GM23338 (cell line): ENCODE data around the gene HEATR9. TPM values are rescaled to one million over a fixed set of nuclear protein-coding genes. Genes with fewer than 3 reads are reported as not detected.

Experiments used
- ATAC-seq: fragments of 200-7000 bp; cut with Tn5 transposase; 3 replicates; pipeline ENCODE4 v1.9.1; 2020
- DNase-seq: peaks from one replicate; pipeline ENCODE4 v3.0.0-alpha.2; 2015; ENCODE audit warnings: low spot score
- H2AFZ ChIP-seq: fragments of 200-600 bp; sonication (generic); 2 replicates; pipeline ENCODE4 v1.8.0; 2016; ENCODE audit warnings: antibody characterized with exemption, mild to moderate bottlenecking, moderate library complexity
- H3F3A ChIP-seq: fragments of 200-600 bp; sonication (generic); replicated peaks from 2 replicates; pipeline ENCODE4 v1.8.0; 2017; ENCODE audit warnings: antibody characterized with exemption, mixed run types, low read depth
- H3K27ac ChIP-seq: fragments of 200-600 bp; sonication (generic); 2 replicates; pipeline ENCODE4 v1.6.1; 2016; ENCODE audit warnings: low read depth
- H3K27me3 ChIP-seq: fragments of 200-600 bp; sonication (generic); 2 replicates; pipeline ENCODE4 v1.8.0; 2016; ENCODE audit warnings: mild to moderate bottlenecking, mixed run types, moderate library complexity; ENCODE audit not compliant: insufficient read depth
- H3K36me3 ChIP-seq: fragments of 200-600 bp; sonication (generic); 2 replicates; pipeline ENCODE4 v1.8.0; 2016; ENCODE audit warnings: mild to moderate bottlenecking; ENCODE audit not compliant: insufficient read depth
- H3K4me1 ChIP-seq: fragments of 200-600 bp; sonication (generic); 2 replicates; pipeline ENCODE4 v1.8.0; 2016; ENCODE audit warnings: mild to moderate bottlenecking, moderate library complexity; ENCODE audit not compliant: insufficient read depth
- H3K4me2 ChIP-seq: fragments of 200-600 bp; sonication (generic); 2 replicates; pipeline ENCODE4 v1.7.1; 2017; ENCODE audit warnings: mixed run types
- H3K4me3 ChIP-seq: fragments of 200-600 bp; sonication (generic); 2 replicates; pipeline ENCODE4 v1.6.1; 2016; ENCODE audit warnings: mixed run types
- H3K79me2 ChIP-seq: fragments of 200-600 bp; sonication (generic); replicated peaks from 2 replicates; pipeline ENCODE4 v1.8.0; 2017; ENCODE audit warnings: mild to moderate bottlenecking; ENCODE audit not compliant: insufficient read depth
- H3K9me2 ChIP-seq: fragments of 200-600 bp; sonication (generic); 2 replicates; pipeline ENCODE4 v1.8.0; 2017; ENCODE audit not compliant: insufficient read depth
- H4K20me1 ChIP-seq: fragments of 200-600 bp; sonication (generic); replicated peaks from 2 replicates; pipeline ENCODE4 v1.8.0; 2017; ENCODE audit warnings: mild to moderate bottlenecking; ENCODE audit not compliant: insufficient read depth
- H3K27ac Mint-ChIP-seq: 2 replicates; pipeline ENCODE4 v1.8.0; 2020; ENCODE audit warnings: inconsistent platforms, mild to moderate bottlenecking, moderate library complexity, mixed read lengths
- H3K27me3 Mint-ChIP-seq: 3 replicates; pipeline ENCODE4 v1.8.0; 2022; ENCODE audit warnings: low read depth, mild to moderate bottlenecking, moderate library complexity, mixed read lengths, inconsistent platforms; ENCODE audit not compliant: insufficient read depth, poor library complexity
- H3K36me3 Mint-ChIP-seq: 3 replicates; pipeline ENCODE4 v1.8.0; 2021; ENCODE audit warnings: low read depth, mild to moderate bottlenecking, inconsistent platforms, moderate library complexity, mixed read lengths
- H3K4me1 Mint-ChIP-seq: 3 replicates; pipeline ENCODE4 v1.8.0; 2020; ENCODE audit warnings: mild to moderate bottlenecking, inconsistent platforms, mixed read lengths
- H3K4me3 Mint-ChIP-seq: 3 replicates; pipeline ENCODE4 v1.8.0; 2021; ENCODE audit warnings: moderate library complexity, mild to moderate bottlenecking, inconsistent platforms, mixed read lengths
- H3K9me3 Mint-ChIP-seq: 3 replicates; pipeline ENCODE4 v1.8.0; 2020; ENCODE audit warnings: moderate library complexity, mild to moderate bottlenecking, inconsistent platforms, mixed read lengths
- CREB1 ChIP-seq: fragments of 250-450 bp; sonication (Bioruptor Pico); IDR thresholded peaks from 2 replicates; pipeline ENCODE4 v1.5.0; 2020; ENCODE audit warnings: low read depth, mild to moderate bottlenecking, moderate library complexity
- CTCF ChIP-seq, 2 experiments: fragments of 200-600 bp in 1 of 2; sonication (generic) in 1 of 2; conservative IDR thresholded peaks; 2 replicates each; pipeline versions ENCODE4 v1.5.1 to v1.6.1; 2016 to 2017; ENCODE audit warnings: antibody characterized with exemption in 2 of 2, low read depth in 2 of 2, mild to moderate bottlenecking in 2 of 2, moderate library complexity in 1 of 2
- ETS1 ChIP-seq: IDR thresholded peaks from 2 replicates; pipeline ENCODE4 v1.6.1; 2016; ENCODE audit warnings: antibody characterized with exemption
- EZH2 ChIP-seq: fragments of 200-600 bp; sonication (generic); IDR thresholded peaks from one replicate; pipeline ENCODE4 v1.8.0; 2017; ENCODE audit warnings: antibody characterized with exemption, mild to moderate bottlenecking, low read depth; ENCODE audit not compliant: unreplicated experiment
- EZH2phosphoT487 ChIP-seq: fragments of 200-600 bp; sonication (generic); IDR thresholded peaks from one replicate; pipeline ENCODE4 v1.8.1; 2018; ENCODE audit warnings: antibody characterized with exemption; ENCODE audit not compliant: unreplicated experiment
- JUNB ChIP-seq: IDR thresholded peaks from one replicate; pipeline ENCODE4 v1.6.1; 2016; ENCODE audit warnings: antibody characterized with exemption; ENCODE audit not compliant: unreplicated experiment
- NANOG ChIP-seq: IDR thresholded peaks from 2 replicates; pipeline ENCODE4 v1.6.1; 2016; ENCODE audit warnings: antibody characterized with exemption, borderline replicate concordance
- POLR2AphosphoS5 ChIP-seq: IDR thresholded peaks from 2 replicates; pipeline ENCODE4 v1.6.1; 2016; ENCODE audit warnings: antibody characterized with exemption, low read depth
- REST ChIP-seq: IDR thresholded peaks from one replicate; pipeline ENCODE4 v1.6.1; 2018; ENCODE audit warnings: antibody characterized with exemption; ENCODE audit not compliant: unreplicated experiment
- ZNF114 ChIP-seq: fragments of 250-450 bp; sonication (Bioruptor Pico); IDR thresholded peaks from 2 replicates; pipeline ENCODE4 v1.5.0; 2020; ENCODE audit warnings: mild to moderate bottlenecking, moderate library complexity
- ZNF331 ChIP-seq: fragments of 250-450 bp; sonication (Bioruptor Pico); IDR thresholded peaks from 2 replicates; pipeline ENCODE4 v1.5.0; 2020; ENCODE audit warnings: low read depth, mild to moderate bottlenecking, moderate library complexity
- polyA plus RNA-seq: library from polyadenylated mRNA; unstranded; fragments of >200 nt; fragmentation: Nextera tagmentation; extraction: Ambion mirVana; gene quantifications from 2 replicates; pipeline ENCODE4 v1.2.1, GENCODE V29; 2016
- total RNA-seq: library from RNA; depleted of rRNA; stranded (reverse); fragments of >200 nt; shearing (Covaris generic); gene quantifications from 2 replicates; pipeline ENCODE4 v1.2.3, GENCODE V29; 2014
- TF ChIP-seq, protein P1 (sequence below): fragments of 250-450 bp; sonication (Bioruptor Pico); IDR thresholded peaks from 2 replicates; pipeline ENCODE4 v1.5.0; 2020; ENCODE audit warnings: mild to moderate bottlenecking, moderate library complexity

The HEATR9 gene
- total and polyA plus RNA-seq, 2 experiments from 2014 or later: not detected

DNA sequence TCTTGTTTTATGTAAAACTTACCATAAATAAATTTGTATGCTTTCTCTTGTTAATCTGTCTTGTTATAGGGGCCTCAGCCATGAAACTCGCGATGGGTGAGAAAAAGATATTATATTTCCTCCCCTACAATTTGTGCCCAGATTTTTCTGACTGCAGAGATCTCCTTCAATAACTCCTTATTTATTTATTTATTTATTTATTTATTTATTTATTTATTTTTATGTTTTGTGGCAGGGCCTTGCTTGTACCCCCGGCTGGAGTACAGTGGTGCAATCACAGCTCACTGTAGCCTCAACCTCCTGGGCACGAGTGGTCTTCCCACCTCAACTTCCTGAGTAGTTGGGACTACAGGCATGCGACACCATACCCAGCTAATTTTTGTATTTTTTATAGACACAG is 34.8 kb upstream of the HEATR9 start:
- H3K4me1 Mint-ChIP-seq: no peaks in the 10 kb centered on the region
- H3K9me3 Mint-ChIP-seq: peaks cover 5% of the 10 kb centered on the region; the same call in 1 of the 3 replicates
- ATAC-seq (no peak), DNase-seq (no peak)
- no peak overlapping the region for H3K4me3 Mint-ChIP-seq
- H3F3A ChIP-seq: no peaks in the 10 kb centered on the region
- no peak overlapping the region for H3K4me2 ChIP-seq
- TF ChIP-seq, protein P1, sequence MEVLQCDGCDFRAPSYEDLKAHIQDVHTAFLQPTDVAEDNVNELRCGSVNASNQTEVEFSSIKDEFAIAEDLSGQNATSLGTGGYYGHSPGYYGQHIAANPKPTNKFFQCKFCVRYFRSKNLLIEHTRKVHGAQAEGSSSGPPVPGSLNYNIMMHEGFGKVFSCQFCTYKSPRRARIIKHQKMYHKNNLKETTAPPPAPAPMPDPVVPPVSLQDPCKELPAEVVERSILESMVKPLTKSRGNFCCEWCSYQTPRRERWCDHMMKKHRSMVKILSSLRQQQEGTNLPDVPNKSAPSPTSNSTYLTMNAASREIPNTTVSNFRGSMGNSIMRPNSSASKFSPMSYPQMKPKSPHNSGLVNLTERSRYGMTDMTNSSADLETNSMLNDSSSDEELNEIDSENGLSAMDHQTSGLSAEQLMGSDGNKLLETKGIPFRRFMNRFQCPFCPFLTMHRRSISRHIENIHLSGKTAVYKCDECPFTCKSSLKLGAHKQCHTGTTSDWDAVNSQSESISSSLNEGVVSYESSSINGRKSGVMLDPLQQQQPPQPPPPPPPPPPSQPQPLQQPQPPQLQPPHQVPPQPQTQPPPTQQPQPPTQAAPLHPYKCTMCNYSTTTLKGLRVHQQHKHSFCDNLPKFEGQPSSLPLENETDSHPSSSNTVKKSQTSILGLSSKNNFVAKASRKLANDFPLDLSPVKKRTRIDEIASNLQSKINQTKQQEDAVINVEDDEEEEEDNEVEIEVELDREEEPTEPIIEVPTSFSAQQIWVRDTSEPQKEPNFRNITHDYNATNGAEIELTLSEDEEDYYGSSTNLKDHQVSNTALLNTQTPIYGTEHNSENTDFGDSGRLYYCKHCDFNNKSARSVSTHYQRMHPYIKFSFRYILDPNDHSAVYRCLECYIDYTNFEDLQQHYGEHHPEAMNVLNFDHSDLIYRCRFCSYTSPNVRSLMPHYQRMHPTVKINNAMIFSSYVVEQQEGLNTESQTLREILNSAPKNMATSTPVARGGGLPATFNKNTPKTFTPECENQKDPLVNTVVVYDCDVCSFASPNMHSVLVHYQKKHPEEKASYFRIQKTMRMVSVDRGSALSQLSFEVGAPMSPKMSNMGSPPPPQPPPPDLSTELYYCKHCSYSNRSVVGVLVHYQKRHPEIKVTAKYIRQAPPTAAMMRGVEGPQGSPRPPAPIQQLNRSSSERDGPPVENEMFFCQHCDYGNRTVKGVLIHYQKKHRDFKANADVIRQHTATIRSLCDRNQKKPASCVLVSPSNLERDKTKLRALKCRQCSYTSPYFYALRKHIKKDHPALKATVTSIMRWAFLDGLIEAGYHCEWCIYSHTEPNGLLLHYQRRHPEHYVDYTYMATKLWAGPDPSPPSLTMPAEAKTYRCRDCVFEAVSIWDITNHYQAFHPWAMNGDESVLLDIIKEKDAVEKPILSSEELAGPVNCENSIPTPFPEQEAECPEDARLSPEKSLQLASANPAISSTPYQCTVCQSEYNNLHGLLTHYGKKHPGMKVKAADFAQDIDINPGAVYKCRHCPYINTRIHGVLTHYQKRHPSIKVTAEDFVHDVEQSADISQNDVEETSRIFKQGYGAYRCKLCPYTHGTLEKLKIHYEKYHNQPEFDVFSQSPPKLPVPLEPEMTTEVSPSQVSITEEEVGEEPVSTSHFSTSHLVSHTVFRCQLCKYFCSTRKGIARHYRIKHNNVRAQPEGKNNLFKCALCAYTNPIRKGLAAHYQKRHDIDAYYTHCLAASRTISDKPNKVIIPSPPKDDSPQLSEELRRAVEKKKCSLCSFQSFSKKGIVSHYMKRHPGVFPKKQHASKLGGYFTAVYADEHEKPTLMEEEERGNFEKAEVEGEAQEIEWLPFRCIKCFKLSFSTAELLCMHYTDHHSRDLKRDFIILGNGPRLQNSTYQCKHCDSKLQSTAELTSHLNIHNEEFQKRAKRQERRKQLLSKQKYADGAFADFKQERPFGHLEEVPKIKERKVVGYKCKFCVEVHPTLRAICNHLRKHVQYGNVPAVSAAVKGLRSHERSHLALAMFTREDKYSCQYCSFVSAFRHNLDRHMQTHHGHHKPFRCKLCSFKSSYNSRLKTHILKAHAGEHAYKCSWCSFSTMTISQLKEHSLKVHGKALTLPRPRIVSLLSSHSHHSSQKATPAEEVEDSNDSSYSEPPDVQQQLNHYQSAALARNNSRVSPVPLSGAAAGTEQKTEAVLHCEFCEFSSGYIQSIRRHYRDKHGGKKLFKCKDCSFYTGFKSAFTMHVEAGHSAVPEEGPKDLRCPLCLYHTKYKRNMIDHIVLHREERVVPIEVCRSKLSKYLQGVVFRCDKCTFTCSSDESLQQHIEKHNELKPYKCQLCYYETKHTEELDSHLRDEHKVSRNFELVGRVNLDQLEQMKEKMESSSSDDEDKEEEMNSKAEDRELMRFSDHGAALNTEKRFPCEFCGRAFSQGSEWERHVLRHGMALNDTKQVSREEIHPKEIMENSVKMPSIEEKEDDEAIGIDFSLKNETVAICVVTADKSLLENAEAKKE: no peak
- TF ChIP-seq NANOG: no peak
- TF ChIP-seq CTCF (conservative IDR thresholded peaks at IDR 0.05; ENCODE audit: low read depth in 2 of 2): no peak
- TF ChIP-seq POLR2AphosphoS5: no peak
- TF ChIP-seq ZNF331 (CRISPR knock-in tag): no peak
- no peak for TF ChIP-seq CREB1
- no peak for TF ChIP-seq ZNF114 (CRISPR knock-in tag)
- TF ChIP-seq EZH2phosphoT487: no peak
- TF ChIP-seq EZH2: no peak
- no peak for TF ChIP-seq REST
- no peak for TF ChIP-seq ETS1
- TF ChIP-seq JUNB: no peak
- H3K4me1 ChIP-seq: no peaks in the 10 kb centered on the region
- no peak overlapping the region for H3K27ac Mint-ChIP-seq
- H3K27ac ChIP-seq: no peak overlapping the region
- H3K27me3 Mint-ChIP-seq: peaks cover 1% of the 10 kb centered on the region
- no peaks in the 10 kb centered on the region; the same call in 1 of the 2 replicates for H3K36me3 ChIP-seq
- no peaks in the 10 kb centered on the region for H4K20me1 ChIP-seq
- H3K79me2 ChIP-seq: no peaks in the 10 kb centered on the region
- H3K9me2 ChIP-seq: no peaks in the 10 kb centered on the region
- H2AFZ ChIP-seq: no peak overlapping the region
- H3K27me3 ChIP-seq: no peaks in the 10 kb centered on the region
- H3K36me3 Mint-ChIP-seq: 0 out of 3 replicates have a peak, but pooled peaks cover 4% of the 10 kb centered on the region
- no peak overlapping the region for H3K4me3 ChIP-seq
